Mesothelial cell of epicardium (in vitro differentiated cells): ENCODE measurements around the gene WIPI1. TPM values are rescaled to one million over a fixed set of nuclear protein-coding genes. Genes with fewer than 3 reads are reported as not detected.
A peak's percentile ranks its signal among the peaks of the same experiment; 100 is the strongest.

Experiments used
- DNase-seq, 2 experiments: peaks; one replicate each; pipeline ENCODE4 v3.0.0; 2021; ENCODE audit warnings: low spot score in 2 of 2; ENCODE audit not compliant: unreplicated experiment in 2 of 2
- H3K27ac Mint-ChIP-seq: 2 replicates; pipeline ENCODE4 v1.8.0; 2021; ENCODE audit warnings: mixed read lengths
- H3K27me3 Mint-ChIP-seq: 2 replicates; pipeline ENCODE4 v1.8.0; 2021; ENCODE audit warnings: low read depth, mixed read lengths
- H3K36me3 Mint-ChIP-seq: 2 replicates; pipeline ENCODE4 v1.8.0; 2021; ENCODE audit warnings: mixed read lengths
- H3K4me1 Mint-ChIP-seq: 2 replicates; pipeline ENCODE4 v1.8.0; 2021; ENCODE audit warnings: mixed read lengths
- H3K4me3 Mint-ChIP-seq: 2 replicates; pipeline ENCODE4 v1.8.0; 2021; ENCODE audit warnings: mild to moderate bottlenecking, moderate library complexity, mixed read lengths
- H3K9me3 Mint-ChIP-seq: 2 replicates; pipeline ENCODE4 v1.8.0; 2021; ENCODE audit warnings: mixed read lengths
- CTCF ChIP-seq: fragments of 200-600 bp; sonication (generic); IDR thresholded peaks from one replicate; pipeline ENCODE4 v1.5.0; 2021; ENCODE audit warnings: antibody characterized with exemption; ENCODE audit not compliant: unreplicated experiment
- total RNA-seq: library from RNA; stranded (reverse); gene quantifications from 3 replicates; pipeline ENCODE4 v1.2.1, GENCODE V29; 2021

WIPI1 gene
- total RNA-seq, 1 donor from 2014 or later = 27.2 TPM

- Mint-ChIP-seq H3K27me3 (no peaks in the 10 kb centered on the region), H3K4me3 (no peak overlapping the region), H3K36me3 (no peaks in the 10 kb centered on the region), H3K9me3 (no peaks in the 10 kb centered on the region), H3K4me1 (peaks cover 7% of the 10 kb centered on the region), H3K27ac (no peak overlapping the region)
- TF ChIP-seq CTCF = peak; percentile 55
- no peak for DNase-seq
These were observed 6.1 kb upstream of the WIPI1 start for GRCh38 chr17:68463211-68464019.

GRCh38 chr17:68462381-68463210 is 5.3 kb upstream of the WIPI1 start:
- peak; percentile 49 to 67 for DNase-seq
- H3K4me3 Mint-ChIP-seq = no peak overlapping the region
- no peak overlapping the region for H3K27ac Mint-ChIP-seq
- TF ChIP-seq CTCF = peak; percentile 75
- H3K27me3 Mint-ChIP-seq = no peaks in the 10 kb centered on the region
- peaks cover 13% of the 10 kb centered on the region for H3K4me1 Mint-ChIP-seq
- no peaks in the 10 kb centered on the region for H3K9me3 Mint-ChIP-seq
- H3K36me3 Mint-ChIP-seq = no peaks in the 10 kb centered on the region

- no peak overlapping the region for H3K27ac Mint-ChIP-seq
- no peak overlapping the region for H3K4me3 Mint-ChIP-seq
- H3K27me3 Mint-ChIP-seq = no peaks in the 10 kb centered on the region
- TF ChIP-seq CTCF = no peak
- peaks cover 15% of the 10 kb centered on the region for H3K4me1 Mint-ChIP-seq
- DNase-seq = no peak
- H3K36me3 Mint-ChIP-seq = no peaks in the 10 kb centered on the region
- no peaks in the 10 kb centered on the region for H3K9me3 Mint-ChIP-seq
These were observed 4.3 kb upstream of the WIPI1 start for GRCh38 chr17:68461589-68461988.

GRCh38 chr17:68461122-68461539 is 3.8 kb upstream of the WIPI1 start:
- H3K4me3 Mint-ChIP-seq = no peak overlapping the region
- H3K36me3 Mint-ChIP-seq = no peaks in the 10 kb centered on the region
- peaks cover 20% of the 10 kb centered on the region for H3K4me1 Mint-ChIP-seq
- no peaks in the 10 kb centered on the region for H3K27me3 Mint-ChIP-seq
- no peak overlapping the region for H3K27ac Mint-ChIP-seq
- no peaks in the 10 kb centered on the region for H3K9me3 Mint-ChIP-seq
- DNase-seq = no peak
- TF ChIP-seq CTCF = no peak

GRCh38 chr17:68460715-68461114 is 3.4 kb upstream of the WIPI1 start:
- H3K9me3 Mint-ChIP-seq = no peaks in the 10 kb centered on the region
- no peak overlapping the region for H3K4me3 Mint-ChIP-seq
- H3K27me3 Mint-ChIP-seq = no peaks in the 10 kb centered on the region
- no peak overlapping the region for H3K27ac Mint-ChIP-seq
- no peaks in the 10 kb centered on the region for H3K36me3 Mint-ChIP-seq
- no peak for DNase-seq
- TF ChIP-seq CTCF = no peak
- H3K4me1 Mint-ChIP-seq = peaks cover 22% of the 10 kb centered on the region
